Activated CD4-positive, alpha-beta T cell treated with anti-CD3 and anti-CD28 coated beads for 48 hours (primary cell): ENCODE data around the gene INMT.
"Not testable (repeated sequence)": the region's sequence is repeated elsewhere in the genome, so short reads cannot be mapped to it uniquely, and the experiment has no call there.

Experiments
- DNase-seq: peaks from one replicate; pipeline ENCODE4 v3.0.0-alpha.2; 2020

Gene INMT

GRCh38 chr7:30751696-30752273 lies at the start of gene INMT:
TSS of gene INMT (plus strand) at chr7:30752135. CDS start at chr7:30752151, 16 bp downstream.
- DNase-seq = no peak

GRCh38 chr7:30702200-30702599 lies 49.7 kb upstream of the INMT start:
- peak; percentile 21 for DNase-seq

GRCh38 chr7:30703756-30704155 lies 48.2 kb upstream of the INMT start:
- no peak for DNase-seq

- DNase-seq = no peak
These were observed 46.9 kb upstream of the INMT start for GRCh38 chr7:30705008-30705407.

GRCh38 chr7:30705596-30705995 lies 46.3 kb upstream of the INMT start:
- no peak for DNase-seq

- no peak for DNase-seq
These were observed 45.6 kb upstream of the INMT start for GRCh38 chr7:30706316-30706715.

- DNase-seq = no peak
These were observed 45.0 kb upstream of the INMT start for GRCh38 chr7:30706908-30707307.

- DNase-seq = no peak
These were observed 44.3 kb upstream of the INMT start for GRCh38 chr7:30707391-30708357.

- no peak for DNase-seq
These were observed 43.5 kb upstream of the INMT start for GRCh38 chr7:30708412-30708811.

- no peak for DNase-seq
These were observed 43.0 kb upstream of the INMT start for GRCh38 chr7:30708983-30709382.

- DNase-seq = no peak
These were observed 42.4 kb upstream of the INMT start for GRCh38 chr7:30709549-30709948.

GRCh38 chr7:30710669-30711068 lies 41.3 kb upstream of the INMT start:
- no peak for DNase-seq

GRCh38 chr7:30713392-30713791 lies 38.5 kb upstream of the INMT start:
- no peak for DNase-seq

- DNase-seq = no peak
These were observed 37.8 kb upstream of the INMT start for GRCh38 chr7:30714129-30714528.

- no peak for DNase-seq
These were observed 34.8 kb upstream of the INMT start for GRCh38 chr7:30717181-30717580.

- DNase-seq = not testable (repeated sequence)
These were observed 32.5 kb upstream of the INMT start for GRCh38 chr7:30719434-30719833.

GRCh38 chr7:30721211-30721610 lies 30.7 kb upstream of the INMT start:
- DNase-seq = no peak

GRCh38 chr7:30722187-30722586 lies 29.7 kb upstream of the INMT start:
- no peak for DNase-seq

GRCh38 chr7:30722671-30723070 lies 29.3 kb upstream of the INMT start:
- DNase-seq = no peak

GRCh38 chr7:30723776-30724175 lies 28.2 kb upstream of the INMT start:
- no peak for DNase-seq

GRCh38 chr7:30726296-30727006 lies 25.5 kb upstream of the INMT start:
- peak; percentile 27 for DNase-seq

GRCh38 chr7:30727061-30727945 lies 24.6 kb upstream of the INMT start:
- peak; percentile 52 for DNase-seq
